SK-N-SH (cell line): ENCODE data around the gene PEDS1. TPM values are rescaled to one million over a fixed set of nuclear protein-coding genes. Genes with fewer than 3 reads are reported as not detected.
"Not testable (repeated sequence)": the region's sequence is repeated elsewhere in the genome, so short reads cannot be mapped to it uniquely, and the experiment has no call there.

Experiments used
- CTCF ChIA-PET: fragments of 300-600, 350-600 bp; formaldehyde crosslinking; extraction: SDS; loops from one replicate; lab custom pipeline; 2021; lab: Yijun Ruan, JAX
- POLR2A ChIA-PET: fragments of 350-600 bp; sonication (Branson Sonifier 250); formaldehyde crosslinking; extraction: SDS; loops from one replicate; lab custom pipeline; 2020; ENCODE audit warnings: antibody characterized with exemption, inconsistent platforms; lab: Yijun Ruan, JAX
- DNase-seq: peaks from one replicate; pipeline ENCODE4 v3.0.0; 2012
- H2AFZ ChIP-seq: fragments of 200-600 bp; sonication (generic); 2 replicates; pipeline ENCODE4 v1.8.1; 2016; ENCODE audit warnings: antibody characterized with exemption, mild to moderate bottlenecking, low read depth
- H3F3A ChIP-seq: fragments of 200-600 bp; sonication (generic); replicated peaks from 2 replicates; pipeline ENCODE3; 2016; ENCODE audit warnings: antibody characterized with exemption, mild to moderate bottlenecking; ENCODE audit not compliant: insufficient read depth
- H3K27ac ChIP-seq, 2 experiments: fragments of 200-500 bp in 1 of 2; fragments of 200-600 bp in 1 of 2; sonication (Bioruptor generic) in 1 of 2; sonication (generic), shearing (Covaris generic) in 1 of 2; 2 replicates each; pipeline versions ENCODE4 v1.5.1 to v1.6.1; 2014 to 2016; ENCODE audit warnings: low read depth in 2 of 2, inconsistent platforms in 1 of 2, low read length in 1 of 2, mild to moderate bottlenecking in 1 of 2, mixed read lengths in 1 of 2
- H3K27me3 ChIP-seq: fragments of 200-600 bp; sonication (generic), shearing (Covaris generic); 2 replicates; pipeline ENCODE4 v1.6.1; 2016; ENCODE audit warnings: mixed run types; ENCODE audit not compliant: insufficient read depth
- H3K36me3 ChIP-seq, 2 experiments: fragments of 200-500 bp in 1 of 2; fragments of 200-600 bp in 1 of 2; sonication (Bioruptor generic) in 1 of 2; sonication (generic) in 1 of 2; replicated peaks in 1 of 2; 2 replicates each; pipeline versions ENCODE3 to v1.5.1; 2014 to 2016; ENCODE audit warnings: low read length in 1 of 2, mild to moderate bottlenecking in 1 of 2; ENCODE audit not compliant: insufficient read depth in 2 of 2, control insufficient read depth in 1 of 2
- H3K4me1 ChIP-seq, 2 experiments: fragments of 200-500 bp in 1 of 2; fragments of 200-600 bp in 1 of 2; sonication (Bioruptor generic) in 1 of 2; sonication (generic), shearing (Covaris generic) in 1 of 2; 2 replicates each; pipeline versions ENCODE4 v1.5.1 to v1.6.1; 2014 to 2016; ENCODE audit warnings: low read depth in 1 of 2, low read length in 1 of 2, mixed run types in 1 of 2; ENCODE audit not compliant: insufficient read depth in 2 of 2, control insufficient read depth in 1 of 2
- H3K4me2 ChIP-seq: fragments of 200-600 bp; sonication (generic), shearing (Covaris generic); 2 replicates; pipeline ENCODE4 v1.6.1; 2017; ENCODE audit warnings: mixed run types
- H3K4me3 ChIP-seq, 2 experiments: fragments of 200-500 bp in 1 of 2; fragments of 200-600 bp in 1 of 2; sonication (Bioruptor generic) in 1 of 2; sonication (generic), shearing (Covaris generic) in 1 of 2; 2 replicates each; pipeline versions ENCODE4 v1.5.1 to v1.8.1; 2014 to 2016; ENCODE audit warnings: low read depth in 2 of 2, inconsistent platforms in 1 of 2, low read length in 1 of 2, mild to moderate bottlenecking in 1 of 2, mixed read lengths in 1 of 2, moderate library complexity in 1 of 2
- H3K79me2 ChIP-seq: fragments of 200-600 bp; sonication (generic); 2 replicates; pipeline ENCODE4 v1.8.1; 2017; ENCODE audit warnings: mild to moderate bottlenecking; ENCODE audit not compliant: insufficient read depth
- H3K9ac ChIP-seq: fragments of 200-600 bp; sonication (generic); 2 replicates; pipeline ENCODE4 v1.6.1; 2017; ENCODE audit warnings: mixed run types
- H3K9me2 ChIP-seq: fragments of 200-600 bp; sonication (generic); 2 replicates; pipeline ENCODE4 v1.6.1; 2017; ENCODE audit warnings: mixed run types
- H3K9me3 ChIP-seq: fragments of 200-600 bp; sonication (generic); 2 replicates; pipeline ENCODE4 v1.6.1; 2017; ENCODE audit warnings: mixed run types, mild to moderate bottlenecking, moderate library complexity
- H4K20me1 ChIP-seq: fragments of 200-600 bp; sonication (generic); 2 replicates; pipeline ENCODE4 v1.6.1; 2017; ENCODE audit warnings: mild to moderate bottlenecking, mixed run types; ENCODE audit not compliant: insufficient read depth
- CHD2 ChIP-seq: fragments of 150-350 bp; IDR thresholded peaks from 2 replicates; pipeline ENCODE4 v1.6.1; 2018; ENCODE audit warnings: low read length; ENCODE audit not compliant: partially characterized antibody
- ELF1 ChIP-seq: IDR thresholded peaks from 2 replicates; pipeline ENCODE4 v1.4.0; 2012
- GABPA ChIP-seq: IDR thresholded peaks from 2 replicates; pipeline ENCODE4 v1.4.0; 2012; ENCODE audit warnings: low read depth, mild to moderate bottlenecking
- GATA2 ChIP-seq: sonication (generic); formaldehyde crosslinking; IDR thresholded peaks from 2 replicates; pipeline ENCODE4 v1.5.0; 2020; ENCODE audit warnings: mild to moderate bottlenecking, missing genetic modification reagents
- MEF2A ChIP-seq: IDR thresholded peaks from 2 replicates; pipeline ENCODE4 v1.4.0; 2012; ENCODE audit warnings: low read depth, borderline replicate concordance
- NFIC ChIP-seq: IDR thresholded peaks from 2 replicates; pipeline ENCODE4 v1.4.0; 2012; ENCODE audit warnings: borderline replicate concordance
- RCOR1 ChIP-seq: fragments of 150-350 bp; IDR thresholded peaks from 2 replicates; pipeline ENCODE4 v1.6.1; 2017; ENCODE audit warnings: antibody characterized with exemption, low read length
- SIN3A ChIP-seq: IDR thresholded peaks from 2 replicates; pipeline ENCODE4 v1.6.1; 2012; ENCODE audit warnings: low read depth, mild to moderate bottlenecking, low read length, moderate library complexity, borderline replicate concordance
- TAF1 ChIP-seq: IDR thresholded peaks from 2 replicates; pipeline ENCODE4 v1.6.1; 2012; ENCODE audit warnings: low read depth, mild to moderate bottlenecking, low read length, moderate library complexity, borderline replicate concordance
- TCF12 ChIP-seq: IDR thresholded peaks from 2 replicates; pipeline ENCODE4 v1.4.0; 2012
- USF1 ChIP-seq: IDR thresholded peaks from 2 replicates; pipeline ENCODE4 v1.4.0; 2012; ENCODE audit warnings: low read depth, borderline replicate concordance
- WGBS: methylation state at CpG from one replicate; pipeline ENCODE4 v1.1.6; 2017; ENCODE audit warnings: low lambda C conversion rate; 5-methylcytosine and 5-hydroxymethylcytosine counted together
- polyA plus RNA-seq, 3 experiments: library from polyadenylated mRNA; depleted of rRNA; stranded (reverse); fragments of >200 nt; gene quantifications; 2 replicates each; pipeline ENCODE4 v1.2.3, GENCODE V29; 2012

Gene PEDS1
- polyA plus RNA-seq, 1 of the 3 experiments (the other 2 are of a cell fraction): 18.3 TPM

DNA sequence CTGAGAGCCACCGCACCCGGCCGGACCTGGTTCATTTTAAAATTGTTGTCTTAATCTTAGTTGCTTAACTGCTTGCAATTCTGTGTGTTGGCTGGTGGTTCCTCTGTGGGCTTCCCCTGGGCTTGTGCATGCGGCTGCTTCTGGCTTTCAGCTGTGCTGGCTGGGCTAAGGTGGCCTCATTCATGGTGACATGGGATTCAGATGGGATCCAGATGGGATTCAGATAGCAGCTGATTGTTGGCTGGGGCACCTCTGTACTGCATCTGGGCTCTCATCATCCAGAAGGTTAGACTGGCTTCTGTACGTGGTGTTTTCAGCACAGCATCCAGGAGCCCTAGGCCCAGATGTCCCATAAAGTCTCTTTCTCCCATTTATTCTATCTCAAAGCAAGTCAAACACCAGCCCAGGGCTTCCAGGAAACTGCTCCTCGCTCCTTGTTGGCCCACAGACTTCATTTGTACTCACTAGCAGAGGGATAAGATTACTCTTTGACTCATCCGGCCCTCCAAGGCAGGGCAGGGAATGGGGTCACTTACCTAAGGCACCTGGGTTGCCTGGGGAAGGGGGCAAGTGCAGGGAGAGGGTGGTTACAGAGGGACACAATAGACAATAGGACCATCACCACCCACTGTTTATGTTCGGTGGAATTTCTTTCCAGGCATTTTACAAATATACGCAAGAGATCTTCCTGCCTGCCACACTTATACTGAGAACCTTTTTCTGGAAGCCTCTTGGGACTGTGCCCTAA, 10.2 kb upstream of the PEDS1 start:
- Histone ChIP-seq H3K79me2 (no peaks in the 10 kb centered on the region), H3K9ac (no peak overlapping the region), H4K20me1 (no peaks in the 10 kb centered on the region), H3F3A (peaks cover 16% of the 10 kb centered on the region), H3K9me3 (no peaks in the 10 kb centered on the region), H3K4me2 (no peak overlapping the region), H3K27ac (peak overlapping the region; percentile 10 to 75; a peak in 3 of 4 replicates), H3K9me2 (no peaks in the 10 kb centered on the region), H3K4me3 (no peak overlapping the region), H3K36me3 (no peaks in the 10 kb centered on the region), H2AFZ (no peak overlapping the region), H3K4me1 (peaks cover 14 to 21% of the 10 kb centered on the region in 2 experiments; a peak in 3 of 4 replicates), H3K27me3 (no peaks in the 10 kb centered on the region)
- WGBS: 80% methylated on average over 9 of the region's 9 CpGs
- CTCF ChIA-PET: interaction anchor here (1.3 to 1.9 kb wide), 3 partner anchors 42 to 184 kb away, joined by 4 to 6 read pairs (median 4); no protein-coding TSS in a partner anchor
- POLR2A ChIA-PET: interaction anchor here (1.3 kb wide), 1 partner anchor 48 kb away, joined by 3 read pairs; no protein-coding TSS in a partner anchor
- TF ChIP-seq RCOR1 (peak; percentile 84), CHD2 (peak; percentile 55), GATA2 (CRISPR knock-in tag) (peak; percentile 60; the same call in 1 of the 2 replicates), TCF12 (peak; percentile 35; the same call in 1 of the 2 replicates), MEF2A (no peak)
- DNase-seq: no peak

GRCh38 chr20:50161494-50161893, 8.0 kb upstream of the PEDS1 start:
- H3K9ac ChIP-seq, H2AFZ ChIP-seq, H3K27ac ChIP-seq, H4K20me1 ChIP-seq, H3K36me3 ChIP-seq, POLR2A ChIA-PET, H3K4me3 ChIP-seq, H3K4me2 ChIP-seq, H3K27me3 ChIP-seq, H3K9me2 ChIP-seq, DNase-seq, H3K9me3 ChIP-seq, H3K79me2 ChIP-seq: not testable (repeated sequence)
- CTCF ChIA-PET: interaction anchor here (1.2 to 14.6 kb wide), 4 partner anchors 17 to 183 kb away, joined by 3 to 113 read pairs (median 7); no protein-coding TSS in a partner anchor
- WGBS: 90% methylated on average over 7 of the region's 7 CpGs
- H3K4me1 ChIP-seq: peaks cover 14 to 21% of the 10 kb centered on the region in 2 experiments; a peak in 3 of 4 replicates
- peaks cover 12% of the 10 kb centered on the region for H3F3A ChIP-seq

DNA sequence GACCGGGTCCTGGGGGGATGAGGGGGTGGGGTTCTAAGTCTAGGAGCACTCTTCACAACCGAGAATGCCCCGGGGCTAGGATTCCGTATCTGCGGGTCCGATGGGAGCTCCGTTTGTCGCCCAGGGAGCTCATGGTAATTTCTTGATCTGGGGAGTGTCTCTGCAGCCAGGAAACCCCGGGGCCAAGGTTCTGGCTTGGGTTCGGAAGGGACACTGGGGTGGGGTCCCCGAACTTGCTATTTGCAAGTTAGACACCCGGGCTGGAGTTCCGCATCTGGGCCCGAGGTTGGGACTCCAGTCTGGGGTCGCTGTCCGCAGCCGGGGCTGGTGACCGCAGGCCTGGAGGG, 397 bp downstream of the PEDS1 start:
- Histone ChIP-seq H3K9me3 (no peaks in the 10 kb centered on the region), H3K27ac (peak overlapping the region; percentile 41 to 74; a peak in 2 of 4 replicates), H3K9ac (peak overlapping the region; percentile 94), H3F3A (no peaks in the 10 kb centered on the region), H3K36me3 (no peaks in the 10 kb centered on the region), H4K20me1 (0 out of 2 replicates have a peak, but pooled peaks cover 3% of the 10 kb centered on the region), H3K79me2 (peaks cover 53% of the 10 kb centered on the region), H3K4me1 (peaks cover 3 to 32% of the 10 kb centered on the region in 2 experiments; a peak in 1 of 4 replicates), H3K9me2 (no peaks in the 10 kb centered on the region), H3K4me2 (peak overlapping the region; percentile 99), H3K4me3 (peak overlapping the region; percentile 78 to 97), H2AFZ (peak overlapping the region; percentile 79), H3K27me3 (no peaks in the 10 kb centered on the region)
- no peak for DNase-seq
- CTCF ChIA-PET: interaction anchor here (0.9 to 14.6 kb wide), 11 partner anchors 9 to 174 kb away, joined by 3 to 113 read pairs (median 6); partner anchors contain the start of gene UBE2V1
- POLR2A ChIA-PET: interaction anchor here (0.8 to 2.0 kb wide), 6 partner anchors 13 to 40 kb away, joined by 3 to 16 read pairs (median 4); partner anchors contain the start of genes CEBPB and UBE2V1
- no peak for TF ChIP-seq TCF12
- TF ChIP-seq GATA2 (CRISPR knock-in tag): no peak
- no peak for TF ChIP-seq USF1
- TF ChIP-seq GABPA: no peak
- TF ChIP-seq TAF1: no peak
- no peak for TF ChIP-seq NFIC
- TF ChIP-seq SIN3A: no peak
- TF ChIP-seq ELF1: no peak
- WGBS: 0% methylated on average over 8 of the region's 18 CpGs
